Putamen (tissue), 1 donor: ENCODE measurements around the gene SART3.
"Not testable (repeated sequence)": the region's sequence is repeated elsewhere in the genome, so short reads cannot be mapped to it uniquely, and the experiment has no call there.

Experiments used
- DNase-seq: peaks from one replicate; pipeline ENCODE4 v3.0.0-alpha.2; 2016; ENCODE audit warnings: low spot score

The SART3 gene

DNA sequence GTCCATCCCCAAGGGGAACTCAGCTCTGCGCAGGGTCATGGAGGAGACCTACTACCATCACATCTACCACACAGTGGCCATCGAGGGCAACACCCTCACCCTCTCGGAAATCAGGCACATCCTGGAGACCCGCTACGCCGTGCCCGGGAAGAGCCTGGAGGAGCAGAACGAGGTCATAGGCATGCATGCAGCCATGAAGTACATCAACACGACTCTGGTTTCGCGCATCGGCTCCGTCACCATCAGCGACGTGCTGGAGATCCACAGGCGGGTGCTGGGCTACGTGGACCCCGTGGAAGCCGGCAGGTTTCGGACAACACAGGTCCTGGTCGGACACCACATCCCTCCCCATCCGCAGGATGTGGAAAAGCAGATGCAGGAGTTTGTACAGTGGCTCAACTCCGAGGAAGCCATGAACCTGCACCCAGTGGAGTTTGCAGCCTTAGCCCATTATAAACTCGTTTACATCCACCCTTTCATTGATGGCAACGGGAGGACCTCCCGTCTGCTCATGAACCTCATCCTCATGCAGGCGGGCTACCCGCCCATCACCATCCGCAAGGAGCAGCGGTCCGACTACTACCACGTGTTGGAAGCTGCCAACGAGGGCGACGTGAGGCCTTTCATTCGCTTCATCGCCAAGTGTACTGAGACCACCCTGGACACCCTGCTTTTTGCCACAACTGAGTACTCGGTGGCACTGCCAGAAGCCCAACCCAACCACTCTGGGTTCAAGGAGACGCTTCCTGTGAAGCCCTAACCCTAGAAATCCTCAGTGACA is 42.1 kb downstream of the SART3 start:
- no peak for DNase-seq

GRCh38 chr12:108518101-108518715 is 42.8 kb downstream of the SART3 start:
- no peak for DNase-seq

DNA sequence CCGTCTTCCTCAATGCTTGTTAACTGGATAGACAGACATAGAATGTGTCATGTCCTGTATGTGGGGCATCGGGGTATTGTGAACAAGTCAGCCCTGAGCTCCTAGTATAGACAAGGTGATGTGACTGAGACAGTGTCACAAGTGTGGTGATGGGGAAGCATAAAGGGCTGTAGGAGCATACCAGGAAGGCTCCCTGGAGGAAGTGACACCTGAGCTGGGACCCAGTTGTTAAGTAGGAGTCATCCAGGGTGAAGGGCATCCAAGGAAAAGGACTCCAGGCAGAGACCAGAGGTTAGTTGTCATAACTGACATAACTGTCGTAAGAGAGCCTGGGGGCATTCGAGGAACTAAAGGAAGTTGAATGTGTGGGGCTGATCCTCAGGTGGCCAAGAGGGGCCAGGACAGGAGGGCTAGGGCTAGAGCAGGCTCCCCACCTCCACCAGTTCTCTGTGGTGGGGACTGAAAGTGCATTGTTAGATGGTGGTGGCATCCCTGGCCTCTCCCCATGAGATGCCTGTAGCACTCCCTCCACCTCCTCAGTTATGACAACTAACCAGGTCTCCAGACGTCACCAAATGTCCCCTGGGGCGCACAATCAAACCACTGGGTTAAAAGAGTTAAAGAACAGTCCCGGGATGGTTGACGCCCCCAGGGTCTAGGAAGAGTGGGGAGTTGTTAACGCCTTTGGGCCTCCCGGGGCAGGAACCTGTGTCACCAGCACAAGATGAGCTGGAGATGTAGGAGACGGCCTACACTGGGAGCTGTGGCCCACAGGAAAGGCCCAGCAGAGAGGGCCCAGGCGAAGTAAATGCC is 43.5 kb downstream of the SART3 start:
- DNase-seq: no peak

DNA sequence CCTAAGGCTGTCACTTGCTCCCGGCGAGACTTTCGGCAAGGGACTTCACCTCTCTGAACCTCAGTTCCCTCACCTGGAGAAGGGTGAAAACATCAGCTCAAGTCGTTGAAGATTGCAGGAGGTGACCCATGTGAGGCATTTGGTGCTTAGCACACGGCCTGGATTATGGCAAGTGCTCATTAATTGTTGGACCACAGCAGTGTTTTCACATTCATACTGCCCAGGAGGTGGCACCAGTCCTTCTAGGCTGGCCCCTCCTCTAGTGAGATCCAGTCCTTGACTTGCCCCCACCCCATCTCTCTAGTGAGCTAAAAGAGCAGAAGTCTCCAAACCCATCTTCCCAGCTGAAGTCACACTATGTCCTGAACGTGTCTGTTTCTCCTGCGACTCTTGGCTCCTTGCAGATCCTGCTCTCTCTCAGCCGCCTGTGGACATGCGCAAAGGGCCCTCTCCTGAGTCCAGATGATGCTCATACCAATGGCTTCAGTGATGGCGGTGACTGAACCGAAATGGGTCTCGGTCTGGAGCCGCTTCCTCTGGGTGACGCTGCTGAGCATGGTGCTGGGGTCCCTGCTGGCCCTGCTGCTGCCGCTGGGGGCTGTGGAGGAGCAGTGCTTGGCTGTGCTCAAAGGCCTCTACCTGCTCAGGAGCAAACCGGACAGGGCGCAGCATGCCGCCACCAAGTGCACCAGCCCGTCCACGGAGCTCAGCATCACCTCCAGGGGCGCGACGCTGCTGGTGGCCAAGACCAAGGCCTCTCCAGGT is 44.3 kb downstream of the SART3 start:
- DNase-seq: no peak

DNA sequence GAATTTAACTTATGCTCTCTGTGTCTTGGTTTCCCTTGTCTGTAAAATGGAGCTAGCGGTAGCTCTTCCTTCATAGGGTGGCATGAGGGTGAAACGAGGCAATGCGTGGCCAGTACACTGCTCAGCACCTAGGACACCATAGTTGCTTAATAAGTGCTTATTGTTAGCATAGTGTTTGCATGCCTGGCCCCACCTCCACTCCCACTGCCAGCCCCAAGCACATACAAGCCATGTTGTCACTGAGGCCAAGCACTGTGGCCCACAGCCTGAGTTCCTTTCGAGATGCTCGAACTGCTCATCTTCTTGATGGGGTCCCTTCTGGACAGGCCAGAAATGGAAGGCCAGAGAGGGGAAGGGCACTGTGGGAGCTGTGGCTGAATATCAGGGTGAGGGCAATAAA is 45.1 kb downstream of the SART3 start:
- DNase-seq: no peak

DNA sequence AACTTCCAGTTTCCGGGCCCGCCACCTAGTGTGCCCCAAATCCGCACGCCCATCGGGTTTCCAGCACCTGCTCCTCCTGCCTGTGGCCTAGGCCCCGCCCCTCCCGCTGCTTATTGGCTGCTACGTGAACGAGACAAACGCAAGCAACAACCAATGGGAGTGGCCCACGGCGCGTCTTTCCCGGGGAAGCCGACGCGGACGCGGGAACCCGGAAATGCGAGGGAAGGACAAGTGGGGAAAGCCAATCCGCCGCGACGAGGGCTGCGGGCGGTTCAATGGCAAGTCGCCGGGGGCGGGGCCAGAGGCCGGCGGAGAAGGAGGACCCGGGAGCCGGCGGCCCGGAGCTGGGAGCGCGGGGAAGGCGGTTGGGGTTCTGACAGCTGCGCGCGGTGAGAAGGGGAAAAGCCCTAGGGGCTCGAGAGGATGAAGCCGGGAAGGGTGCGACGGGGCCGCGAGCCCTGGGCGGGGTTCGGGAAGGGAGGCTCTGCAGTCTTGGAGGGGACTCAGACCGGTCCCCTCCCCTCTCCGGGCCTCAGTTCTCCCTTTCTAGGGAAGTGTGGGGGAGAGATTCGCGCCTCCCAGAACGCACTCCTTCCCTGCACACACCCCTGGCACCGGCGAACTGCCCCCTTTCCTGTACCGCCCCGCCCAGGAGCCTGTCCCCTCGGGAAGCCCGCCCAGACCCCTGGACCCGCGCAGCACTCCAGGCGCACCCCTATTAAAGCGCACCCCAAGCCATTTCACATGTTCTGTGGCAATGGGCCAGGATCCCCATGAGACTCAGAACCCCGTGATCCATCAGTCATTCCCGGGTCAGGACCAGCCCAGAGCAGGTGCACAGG is 45.8 kb downstream of the SART3 start, which contains the start of gene FICD:
TSS of gene FICD (plus strand) at position 305 of the 842 bp plus-strand sequence. CDS start 1,696 bp downstream, outside the sequence.
- DNase-seq: peak; percentile 99

- DNase-seq: no peak
These were observed 46.5 kb downstream of the SART3 start for GRCh38 chr12:108514468-108514972.

- DNase-seq: peak; percentile 77
These were observed 49.1 kb downstream of the SART3 start for GRCh38 chr12:108511633-108512540.

DNA sequence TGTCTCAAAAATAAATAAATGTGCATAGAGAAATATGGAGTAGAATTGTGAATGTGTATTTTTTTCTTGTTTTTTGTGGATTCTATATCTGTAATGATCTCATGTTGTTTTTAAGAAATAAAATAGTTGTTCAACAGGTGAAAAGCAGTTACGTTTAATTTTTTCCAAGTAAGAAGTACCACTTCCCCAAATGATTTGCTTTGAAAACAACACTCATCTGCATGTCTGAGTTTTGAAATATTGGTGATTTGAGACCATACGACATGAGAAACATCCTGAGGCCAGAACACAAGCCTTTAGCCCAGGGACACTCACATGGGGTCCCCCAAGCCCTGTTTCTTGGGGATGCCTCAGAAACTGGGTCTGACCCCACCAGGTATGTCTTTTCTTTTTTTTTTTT is 50.1 kb downstream of the SART3 start:
- no peak for DNase-seq

DNA sequence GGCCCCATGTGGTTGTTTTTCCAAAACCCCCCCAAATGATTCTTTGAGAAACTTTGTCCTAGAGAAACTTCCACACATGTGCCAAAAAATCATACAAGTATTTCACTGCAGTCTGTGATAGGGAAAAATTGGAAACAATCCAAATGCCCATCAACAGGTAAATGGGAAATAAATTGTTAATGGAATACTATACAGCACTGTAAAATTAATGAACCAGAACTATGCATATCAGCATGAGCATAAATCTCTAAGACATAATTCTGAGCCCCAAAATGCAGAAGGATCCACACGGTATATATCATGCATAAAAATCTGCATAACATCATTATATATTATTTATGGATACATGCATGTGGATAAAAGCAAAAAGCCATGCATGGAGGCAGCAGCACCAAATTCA is 51.2 kb downstream of the SART3 start:
- DNase-seq: no peak

- DNase-seq: no peak
These were observed 52.9 kb downstream of the SART3 start for GRCh38 chr12:108507971-108508642.

GRCh38 chr12:108505129-108505528 is 55.8 kb downstream of the SART3 start:
- no peak for DNase-seq

- no peak for DNase-seq
These were observed 58.1 kb downstream of the SART3 start for GRCh38 chr12:108502922-108503321.

DNA sequence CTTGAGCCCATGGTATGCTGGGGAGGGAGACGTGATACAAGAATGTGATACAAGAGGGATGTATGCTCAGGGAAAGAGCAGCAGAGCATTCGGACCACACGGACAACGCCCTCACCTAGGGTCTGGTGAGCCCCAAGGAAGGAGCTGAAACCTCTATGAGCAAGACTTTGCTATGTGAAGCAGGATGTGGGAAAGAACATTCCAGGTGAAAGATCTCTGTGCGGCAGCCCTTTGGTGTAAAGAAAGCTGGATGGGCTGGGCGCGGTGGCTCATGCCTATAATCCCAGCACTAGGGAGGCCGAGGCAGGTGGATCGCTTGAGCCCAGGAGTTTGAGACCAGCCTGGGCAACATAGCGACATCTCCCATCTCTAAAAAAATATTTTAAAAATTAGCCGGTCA is 62.8 kb downstream of the SART3 start:
- DNase-seq: no peak

DNA sequence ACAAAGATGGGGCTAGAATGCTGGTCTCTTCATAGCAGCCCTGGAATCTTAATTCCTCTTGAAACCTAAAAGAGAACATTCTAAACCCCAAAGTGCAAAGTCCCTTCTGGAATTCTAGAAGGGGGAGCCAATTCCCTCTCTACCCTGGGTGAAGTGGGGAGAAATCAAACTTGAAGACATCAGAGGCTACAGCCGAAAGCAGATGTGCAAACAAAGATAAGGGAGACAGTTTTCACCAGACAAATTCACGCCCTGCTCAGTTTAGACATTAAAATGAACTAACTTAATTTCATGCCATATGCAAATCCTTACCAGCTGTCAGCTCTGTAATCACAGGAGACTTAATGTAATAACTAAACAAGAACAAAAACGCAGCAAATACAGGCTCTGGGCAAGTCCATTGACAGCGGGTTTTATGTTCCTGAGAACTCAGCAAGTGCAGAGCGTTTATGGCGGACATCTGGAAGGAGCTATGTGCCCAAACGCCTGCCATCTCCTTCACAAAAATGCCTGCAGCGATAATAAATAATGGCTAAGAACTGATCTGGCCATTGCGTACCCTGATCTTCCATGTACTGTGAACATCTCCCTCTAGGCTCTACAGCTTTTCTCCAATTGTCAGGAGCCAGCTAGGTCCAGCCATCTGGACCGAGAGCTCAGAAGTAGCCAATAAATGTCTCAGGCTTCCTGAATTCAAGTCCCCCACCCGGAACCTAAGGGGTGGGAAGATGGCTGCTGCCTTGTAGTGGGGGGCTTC is 65.0 kb downstream of the SART3 start:
- DNase-seq: no peak

- DNase-seq: no peak
These were observed 65.9 kb downstream of the SART3 start for GRCh38 chr12:108495054-108495453.

- no peak for DNase-seq
These were observed 69.7 kb downstream of the SART3 start for GRCh38 chr12:108491256-108491655.

GRCh38 chr12:108487029-108487428 is 73.9 kb downstream of the SART3 start:
- not testable (repeated sequence) for DNase-seq
